Activated B cell treated with CpG ODN at 0.5 μM for 24 hours (primary cell): ENCODE results near the gene TSPO. TPM values are rescaled to one million over a fixed set of nuclear protein-coding genes. Genes with fewer than 3 reads are reported as not detected.

Experiments used
- ATAC-seq: fragments of 200-7000 bp; cut with Tn5 transposase; one replicate; pipeline ENCODE4 v1.10.0; 2021; ENCODE audit warnings: low read depth, mild to moderate bottlenecking, moderate library complexity
- CTCF ChIA-PET: fragments of 350-600 bp; sonication (Branson Sonifier 250); formaldehyde crosslinking; loops from one replicate; lab custom pipeline; 2021; ENCODE audit warnings: antibody characterized with exemption; lab: Charles Lee
- POLR2A ChIA-PET: fragments of 350-600 bp; sonication (Branson Sonifier 250); formaldehyde crosslinking; loops from one replicate; lab custom pipeline; 2021; ENCODE audit warnings: antibody characterized with exemption; lab: Charles Lee
- DNase-seq: peaks from one replicate; pipeline ENCODE4 v3.0.0; 2022
- H3K27ac Mint-ChIP-seq: one replicate; pipeline ENCODE4 v1.8.0; 2020; ENCODE audit warnings: mixed read lengths
- H3K27me3 Mint-ChIP-seq: one replicate; pipeline ENCODE4 v1.8.0; 2021; ENCODE audit warnings: mixed read lengths
- H3K36me3 Mint-ChIP-seq: one replicate; pipeline ENCODE4 v1.8.0; 2021; ENCODE audit warnings: low read depth, mixed read lengths
- H3K4me1 Mint-ChIP-seq: one replicate; pipeline ENCODE4 v1.8.0; 2021; ENCODE audit warnings: mixed read lengths
- H3K4me3 Mint-ChIP-seq: one replicate; pipeline ENCODE4 v1.8.0; 2020; ENCODE audit warnings: mild to moderate bottlenecking, mixed read lengths
- H3K9me3 Mint-ChIP-seq: one replicate; pipeline ENCODE4 v1.8.0; 2020; ENCODE audit warnings: mixed read lengths
- CTCF ChIP-seq: fragments of 200-600 bp; IDR thresholded peaks from one replicate; pipeline ENCODE4 v1.8.0; 2022; ENCODE audit warnings: antibody characterized with exemption, mild to moderate bottlenecking
- intact Hi-C: fragments of 100-400 bp; cut with micrococcal nuclease; formaldehyde crosslinking; loops from one replicate; pipeline ENCODE4 v1.15.1; 2024
- total RNA-seq: library from RNA; stranded (reverse); gene quantifications from 2 replicates; pipeline ENCODE4 v1.2.3, GENCODE V29; 2022

TSPO gene
- total RNA-seq, 1 donor from 2014 or later: 40.9 TPM

GRCh38 chr22:43168471-43169309 lies 17.3 kb downstream of the TSPO start:
- H3K9me3 Mint-ChIP-seq: no peaks in the 10 kb centered on the region
- intact Hi-C loops: no loop called here
- peaks cover 55% of the 10 kb centered on the region for H3K36me3 Mint-ChIP-seq
- no peak for TF ChIP-seq CTCF
- DNase-seq: no peak
- POLR2A ChIA-PET: no interaction called here
- no peaks in the 10 kb centered on the region for H3K27me3 Mint-ChIP-seq
- H3K4me1 Mint-ChIP-seq: peaks cover 8% of the 10 kb centered on the region
- CTCF ChIA-PET: no interaction called here
- ATAC-seq: no peak
- no peak overlapping the region for H3K4me3 Mint-ChIP-seq
- no peak overlapping the region for H3K27ac Mint-ChIP-seq

DNA sequence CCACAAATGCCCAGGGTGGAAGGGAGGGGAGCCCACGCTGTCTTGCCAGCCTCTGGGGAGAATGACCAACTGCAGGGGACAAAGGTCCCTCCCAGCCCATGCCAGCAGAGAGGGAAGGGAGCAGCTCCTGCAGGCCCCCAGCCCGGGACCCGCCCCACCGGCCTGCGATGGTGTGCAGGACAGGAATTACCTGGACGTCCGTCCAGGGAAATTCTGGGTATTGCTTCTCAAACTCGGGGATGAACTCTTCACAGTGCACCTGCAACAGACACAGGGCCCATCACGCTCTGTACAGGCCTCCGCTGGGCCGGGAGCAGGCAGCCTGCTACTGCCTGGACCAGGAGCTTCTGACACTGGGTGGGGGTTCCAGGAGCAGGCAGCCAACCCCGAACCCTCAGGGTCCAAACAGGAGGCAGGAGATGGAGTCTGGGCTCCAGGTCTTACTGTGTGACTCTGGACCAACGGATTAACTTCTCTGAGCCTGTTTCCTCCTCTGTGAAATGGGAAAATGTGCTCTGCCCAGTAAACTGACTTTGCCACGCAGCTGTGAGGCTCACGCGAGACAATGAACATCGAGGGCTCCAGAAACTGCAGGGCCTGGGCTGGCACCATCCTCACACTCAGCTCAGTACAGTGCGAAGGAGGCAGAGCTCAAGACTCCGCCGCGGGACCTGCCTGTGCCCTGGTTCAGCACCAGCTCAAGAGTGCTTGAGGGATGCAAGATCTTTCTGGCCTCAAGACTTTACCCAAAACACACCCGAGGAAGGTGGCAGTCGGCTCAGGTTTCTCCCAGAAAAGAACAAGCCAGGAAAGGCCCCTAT lies 18.2 kb downstream of the TSPO start:
- ChIA-PET POLR2A (no interaction called here), CTCF (no interaction called here)
- Mint-ChIP-seq H3K9me3 (no peaks in the 10 kb centered on the region), H3K27ac (no peak overlapping the region), H3K36me3 (peaks cover 59% of the 10 kb centered on the region), H3K4me3 (no peak overlapping the region), H3K27me3 (no peaks in the 10 kb centered on the region), H3K4me1 (no peaks in the 10 kb centered on the region)
- intact Hi-C loops: no loop called here
- ATAC-seq: no peak
- TF ChIP-seq CTCF: no peak
- no peak for DNase-seq

GRCh38 chr22:43170131-43170480 lies 18.7 kb downstream of the TSPO start:
- ATAC-seq: no peak
- ChIA-PET POLR2A (no interaction called here), CTCF (no interaction called here)
- H3K9me3 Mint-ChIP-seq: no peaks in the 10 kb centered on the region
- TF ChIP-seq CTCF: no peak
- H3K36me3 Mint-ChIP-seq: peaks cover 59% of the 10 kb centered on the region
- DNase-seq: no peak
- no peak overlapping the region for H3K27ac Mint-ChIP-seq
- H3K4me1 Mint-ChIP-seq: no peaks in the 10 kb centered on the region
- no peaks in the 10 kb centered on the region for H3K27me3 Mint-ChIP-seq
- intact Hi-C loops: no loop called here
- H3K4me3 Mint-ChIP-seq: no peak overlapping the region

DNA sequence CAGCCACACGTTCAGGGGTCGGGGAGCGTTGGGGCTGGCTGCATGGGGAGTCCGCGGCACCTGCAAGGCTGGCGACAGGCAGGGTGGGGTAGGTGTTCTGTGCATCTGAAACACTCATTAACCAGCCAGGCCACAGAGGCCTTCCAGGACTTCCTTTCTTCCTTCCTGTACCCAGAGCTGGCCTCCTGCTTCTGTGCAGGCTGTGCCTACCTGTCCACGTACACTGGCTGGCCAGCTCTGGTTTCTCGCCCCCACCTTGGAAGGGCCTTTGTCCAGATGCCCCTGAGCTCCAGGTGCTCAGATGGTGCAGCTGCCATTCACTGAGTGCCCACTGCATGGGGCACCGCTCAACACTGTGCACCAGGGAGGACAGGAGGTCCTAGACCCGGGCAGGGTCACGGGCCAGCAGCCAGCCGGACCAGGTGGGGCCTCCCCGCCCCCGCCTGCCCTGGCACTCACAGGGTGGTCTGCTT lies 19.7 kb downstream of the TSPO start:
- intact Hi-C loops: no loop called here
- Mint-ChIP-seq H3K4me1 (no peaks in the 10 kb centered on the region), H3K4me3 (no peak overlapping the region), H3K27ac (no peak overlapping the region), H3K36me3 (peaks cover 62% of the 10 kb centered on the region), H3K27me3 (no peaks in the 10 kb centered on the region), H3K9me3 (no peaks in the 10 kb centered on the region)
- DNase-seq (no peak), ATAC-seq (no peak)
- ChIA-PET CTCF (no interaction called here), POLR2A (no interaction called here)
- no peak for TF ChIP-seq CTCF

DNA sequence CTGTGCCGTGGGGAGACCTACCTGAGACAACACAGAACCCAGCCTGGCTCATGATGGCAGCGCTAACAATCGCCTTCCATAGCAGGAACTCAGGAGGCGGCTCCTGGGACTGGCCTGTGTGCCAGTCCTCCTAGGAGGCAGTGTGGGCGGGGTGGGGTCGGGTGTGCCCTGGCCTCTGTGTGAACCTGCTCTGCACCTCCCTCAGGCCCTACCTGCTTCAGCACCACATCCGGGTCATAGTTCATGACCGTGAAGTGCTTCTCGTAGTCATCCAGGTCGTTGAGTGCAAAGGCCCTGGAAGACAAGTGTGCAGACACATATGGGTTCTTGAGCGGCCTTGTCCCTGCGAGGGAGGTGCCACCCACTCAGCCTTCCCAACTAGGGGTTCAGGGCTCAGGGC lies 20.2 kb downstream of the TSPO start:
- H3K4me1 Mint-ChIP-seq: no peaks in the 10 kb centered on the region
- DNase-seq (no peak), ATAC-seq (no peak)
- CTCF ChIA-PET: no interaction called here
- peaks cover 64% of the 10 kb centered on the region for H3K36me3 Mint-ChIP-seq
- H3K9me3 Mint-ChIP-seq: no peaks in the 10 kb centered on the region
- POLR2A ChIA-PET: no interaction called here
- H3K27me3 Mint-ChIP-seq: no peaks in the 10 kb centered on the region
- TF ChIP-seq CTCF: no peak
- intact Hi-C loops: no loop called here
- no peak overlapping the region for H3K4me3 Mint-ChIP-seq
- no peak overlapping the region for H3K27ac Mint-ChIP-seq
